Lower leg skin (tissue), 3 donors: ENCODE measurements around the gene TLE3.

Source experiments
- POLR2A ChIP-seq, 2 donors: fragments of 450-650 bp; IDR thresholded peaks; one replicate each; pipeline ENCODE4 v1.6.1; 2016 to 2017; ENCODE audit warnings: antibody characterized with exemption in 2 of 2, mild to moderate bottlenecking in 1 of 2, moderate library complexity in 1 of 2
- TF ChIP-seq, protein P1 (sequence below), 3 donors: fragments of 450-650 bp; IDR thresholded peaks; one replicate each; pipeline ENCODE4 v1.5.1; 2016; ENCODE audit warnings: antibody characterized with exemption in 3 of 3, mild to moderate bottlenecking in 3 of 3, moderate library complexity in 2 of 3

DNA sequence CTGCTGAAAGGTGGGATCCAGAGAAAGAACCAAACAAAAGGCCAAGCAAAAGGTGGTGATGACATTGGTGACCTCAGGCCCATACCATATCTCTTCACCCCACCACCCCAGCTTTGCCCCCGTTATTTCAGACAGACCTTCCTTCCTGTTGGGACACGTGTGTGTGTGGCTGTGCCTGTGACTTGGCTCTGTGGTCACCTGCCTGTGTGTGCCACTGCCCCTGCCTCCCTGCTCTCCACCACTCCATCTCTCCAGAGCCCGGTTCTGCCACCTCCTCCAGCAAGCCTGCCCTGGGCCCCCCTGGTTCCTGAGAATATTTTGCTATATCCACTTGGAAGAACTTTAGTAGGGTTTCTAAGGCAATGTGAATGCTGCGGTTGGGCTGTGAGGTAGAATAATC is 28.6 kb upstream of the TLE3 start:
- TF ChIP-seq, protein P1, sequence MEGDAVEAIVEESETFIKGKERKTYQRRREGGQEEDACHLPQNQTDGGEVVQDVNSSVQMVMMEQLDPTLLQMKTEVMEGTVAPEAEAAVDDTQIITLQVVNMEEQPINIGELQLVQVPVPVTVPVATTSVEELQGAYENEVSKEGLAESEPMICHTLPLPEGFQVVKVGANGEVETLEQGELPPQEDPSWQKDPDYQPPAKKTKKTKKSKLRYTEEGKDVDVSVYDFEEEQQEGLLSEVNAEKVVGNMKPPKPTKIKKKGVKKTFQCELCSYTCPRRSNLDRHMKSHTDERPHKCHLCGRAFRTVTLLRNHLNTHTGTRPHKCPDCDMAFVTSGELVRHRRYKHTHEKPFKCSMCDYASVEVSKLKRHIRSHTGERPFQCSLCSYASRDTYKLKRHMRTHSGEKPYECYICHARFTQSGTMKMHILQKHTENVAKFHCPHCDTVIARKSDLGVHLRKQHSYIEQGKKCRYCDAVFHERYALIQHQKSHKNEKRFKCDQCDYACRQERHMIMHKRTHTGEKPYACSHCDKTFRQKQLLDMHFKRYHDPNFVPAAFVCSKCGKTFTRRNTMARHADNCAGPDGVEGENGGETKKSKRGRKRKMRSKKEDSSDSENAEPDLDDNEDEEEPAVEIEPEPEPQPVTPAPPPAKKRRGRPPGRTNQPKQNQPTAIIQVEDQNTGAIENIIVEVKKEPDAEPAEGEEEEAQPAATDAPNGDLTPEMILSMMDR (IDR thresholded peaks at IDR 0.05) = no peak
- no peak for TF ChIP-seq POLR2A (IDR thresholded peaks at IDR 0.05)
